ENCODE data around the gene SLC15A4. TPM values are rescaled to one million over a fixed set of nuclear protein-coding genes. Genes with fewer than 3 reads are reported as not detected.

Gene SLC15A4
- total RNA-seq, 1 experiment from 2014 or later, result 29.1 TPM

DNA sequence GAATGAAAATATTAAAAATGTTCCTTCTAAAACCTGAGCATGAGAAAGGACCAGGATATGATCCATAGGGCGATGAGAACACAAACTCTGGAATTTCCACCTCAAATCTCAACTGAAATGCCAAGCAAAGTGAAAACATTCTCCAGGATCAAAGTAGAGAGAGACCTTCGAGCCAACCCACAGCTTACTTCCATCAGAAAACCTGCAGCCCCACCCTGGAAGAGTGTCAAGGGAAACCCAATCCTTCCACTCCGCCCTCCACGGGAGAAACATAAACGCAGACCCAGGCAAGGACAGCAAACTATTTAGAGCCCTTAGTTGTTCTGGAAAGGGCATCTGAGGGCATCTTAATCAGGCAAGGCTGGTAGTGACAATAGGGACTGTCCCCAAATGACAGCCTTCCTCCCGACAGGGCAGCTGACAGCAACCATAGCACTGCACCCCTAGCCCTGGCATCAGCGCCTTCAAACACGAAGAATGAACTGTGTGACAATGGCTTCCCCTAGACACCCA is 21.8 kb downstream of the SLC15A4 start:
- CTCF ChIA-PET, result no interaction called here
- Histone ChIP-seq H3K4me1 (ENCODE audit: control insufficient read depth, insufficient read depth, low read length) (no peaks in the 10 kb centered on the region), H3K36me3 (ENCODE audit: control insufficient read depth, insufficient read depth, low read length) (peaks cover 19% of the 10 kb centered on the region), H3K4me3 (ENCODE audit: low read depth in 2 of 2, low read length in 2 of 2) (no peak overlapping the region), H3K27me3 (ENCODE audit: control insufficient read depth, insufficient read depth, low read length) (no peaks in the 10 kb centered on the region), H3K27ac (ENCODE audit: low read length) (no peak overlapping the region), H3K9me3 (ENCODE audit: control insufficient read depth, insufficient read depth, low read depth, low read length) (no peaks in the 10 kb centered on the region)
- no peak for DNase-seq (ENCODE audit: low read depth, low spot score)
- TF ChIP-seq REST (IDR thresholded peaks at IDR 0.05; ENCODE audit: insufficient read depth in 1 of 2, low read depth in 2 of 2, low read length in 1 of 2) (no peak), SIN3A (IDR thresholded peaks at IDR 0.05; ENCODE audit: borderline replicate concordance, insufficient read depth, low read depth, low read length) (no peak), TCF7L2 (IDR thresholded peaks at IDR 0.05; ENCODE audit: low read depth, low read length) (no peak), POLR2AphosphoS5 (IDR thresholded peaks at IDR 0.05; ENCODE audit: low read depth, low read length) (no peak)
- POLR2A ChIA-PET, result no interaction called here
- in situ Hi-C loops (cut with HindIII; ENCODE audit: low pct_unique_long_range_greater_than_20kb, low sequenced_read_pairs), result no loop called here
- intact Hi-C loops (cut with micrococcal nuclease; ENCODE audit: unreplicated experiment), result no loop called here
- no TSS peak for BruUV-seq (replicated peaks)
- no peak for ATAC-seq

DNA sequence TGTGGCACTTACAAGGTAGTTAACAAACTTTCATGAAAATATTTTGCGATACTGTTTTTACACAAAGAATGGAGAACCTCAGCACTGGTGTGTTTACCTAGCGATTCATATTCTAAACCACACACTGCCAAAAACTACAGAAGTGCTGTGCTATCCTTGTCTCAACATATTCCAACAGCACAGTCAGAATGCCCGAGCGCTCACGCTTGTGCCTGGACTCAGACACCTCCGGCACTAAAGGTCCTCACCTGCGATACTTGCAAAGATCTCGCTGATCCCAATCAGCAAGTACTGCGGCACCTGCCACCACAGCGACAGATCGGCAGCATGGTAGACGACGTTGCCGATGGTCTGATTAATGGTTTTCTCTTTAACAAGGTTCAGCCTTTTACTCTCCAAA is 23.2 kb downstream of the SLC15A4 start:
- intact Hi-C loops (cut with micrococcal nuclease; ENCODE audit: unreplicated experiment) (no loop called here), in situ Hi-C loops (cut with HindIII; ENCODE audit: low pct_unique_long_range_greater_than_20kb, low sequenced_read_pairs) (no loop called here)
- TF ChIP-seq REST (IDR thresholded peaks at IDR 0.05; ENCODE audit: insufficient read depth in 1 of 2, low read depth in 2 of 2, low read length in 1 of 2) (no peak), POLR2AphosphoS5 (IDR thresholded peaks at IDR 0.05; ENCODE audit: low read depth, low read length) (no peak), CTCF (IDR thresholded peaks at IDR 0.05) (no peak), TCF7L2 (IDR thresholded peaks at IDR 0.05; ENCODE audit: low read depth, low read length) (no peak), SIN3A (IDR thresholded peaks at IDR 0.05; ENCODE audit: borderline replicate concordance, insufficient read depth, low read depth, low read length) (no peak)
- DNase-seq (ENCODE audit: low read depth, low spot score) (no peak), ATAC-seq (no peak)
- no peaks in the 10 kb centered on the region for H3K27me3 ChIP-seq (ENCODE audit: control insufficient read depth, insufficient read depth, low read length)
- ChIA-PET CTCF (no interaction called here), POLR2A (no interaction called here)
- H3K4me1 ChIP-seq (ENCODE audit: control insufficient read depth, insufficient read depth, low read length), result no peaks in the 10 kb centered on the region
- BruUV-seq (replicated peaks), result no TSS peak
- no peaks in the 10 kb centered on the region for H3K9me3 ChIP-seq (ENCODE audit: control insufficient read depth, insufficient read depth, low read depth, low read length)
- no peak overlapping the region for H3K4me3 ChIP-seq (ENCODE audit: low read depth in 2 of 2, low read length in 2 of 2)
- H3K27ac ChIP-seq (ENCODE audit: low read length), result no peak overlapping the region
- peaks cover 19% of the 10 kb centered on the region for H3K36me3 ChIP-seq (ENCODE audit: control insufficient read depth, insufficient read depth, low read length)

All from Panc1 (cell line).